Sigmoid colon (tissue), 7 donors: ENCODE data around the gene CRACR2A. TPM values are rescaled to one million over a fixed set of nuclear protein-coding genes. Genes with fewer than 3 reads are reported as not detected.

Source experiments
- DNase-seq: peaks from one replicate; pipeline ENCODE4 v3.0.0-alpha.2; 2019
- H3K27ac ChIP-seq, 4 donors: fragments of 200-600 bp; sonication (generic); one replicate each; pipeline ENCODE4 v1.5.1; 2016 to 2019; ENCODE audit warnings: mild to moderate bottlenecking in 1 of 4
- H3K27me3 ChIP-seq, 3 donors: fragments of 200-600 bp; sonication (generic); one replicate each; pipeline ENCODE4 v1.5.1; 2019; ENCODE audit warnings: mild to moderate bottlenecking in 1 of 3
- H3K36me3 ChIP-seq, 4 donors: fragments of 200-600 bp; sonication (generic); one replicate each; pipeline ENCODE4 v1.5.1; 2016 to 2019
- H3K4me1 ChIP-seq, 4 donors: fragments of 200-600 bp; sonication (generic); one replicate each; pipeline ENCODE4 v1.5.1; 2017 to 2019
- H3K4me3 ChIP-seq, 4 donors: fragments of 200-600 bp; sonication (generic); one replicate each; pipeline ENCODE4 v1.5.1; 2017 to 2019; ENCODE audit warnings: mild to moderate bottlenecking in 2 of 4, moderate library complexity in 1 of 4
- H3K9me3 ChIP-seq, 4 donors: fragments of 200-600 bp in 3 of 4; sonication (generic) in 3 of 4; one replicate each; pipeline versions ENCODE4 v1.5.1 to v1.6.1; 2013 to 2019
- CTCF ChIP-seq, 4 experiments: fragments of 450-650 bp in 3 of 4; fragments of 200-600 bp in 1 of 4; IDR thresholded peaks; one replicate each; pipeline ENCODE4 v1.5.1; 2016 to 2019; ENCODE audit warnings: antibody characterized with exemption in 4 of 4, mild to moderate bottlenecking in 3 of 4, moderate library complexity in 2 of 4
- EP300 ChIP-seq, 4 donors: sonication (generic); formaldehyde crosslinking; IDR thresholded peaks; one replicate each; pipeline ENCODE4 v1.6.1; 2017; ENCODE audit warnings: antibody characterized with exemption in 4 of 4
- POLR2A ChIP-seq, 2 donors: fragments of 450-650 bp; IDR thresholded peaks; one replicate each; pipeline ENCODE4 v1.6.1; 2016; ENCODE audit warnings: antibody characterized with exemption in 2 of 2, mild to moderate bottlenecking in 2 of 2, moderate library complexity in 2 of 2
- POLR2AphosphoS5 ChIP-seq, 4 donors: sonication (generic); formaldehyde crosslinking; IDR thresholded peaks; one replicate each; pipeline ENCODE4 v1.6.1; 2017; ENCODE audit warnings: antibody characterized with exemption in 4 of 4
- WGBS, 2 donors: extraction: QIAGEN DNeasy Blood & Tissue Kit; methylation state at CpG; one replicate each; pipeline ENCODE4 v1.1.7; 2013; 5-methylcytosine and 5-hydroxymethylcytosine counted together
- intact Hi-C: fragments of 100-400 bp; cut with DNase I; formaldehyde crosslinking; loops from one replicate; pipeline ENCODE4 v1.15.1; 2023
- polyA plus RNA-seq, 3 donors: library from polyadenylated mRNA; stranded (reverse); fragments of 200-250 nt; gene quantifications; one replicate each; pipeline ENCODE4 v1.2.3, GENCODE V29; 2013
- total RNA-seq, 4 donors: library from RNA; depleted of rRNA; stranded (reverse); fragments of >200 nt; gene quantifications; one replicate each; pipeline ENCODE4 v1.1.0, GENCODE V29; 2016
- donor health status: healthy with polysubstance abuse.
- donor health status: Bipolar disorder and iron deficiency.
- donor health status: healthy.

The CRACR2A gene
- total and polyA plus RNA-seq, 7 donors, result 1.1 to 29.6 (median 4.2) TPM

- intact Hi-C loops, result no loop called here
- TF ChIP-seq POLR2A (IDR thresholded peaks at IDR 0.05) (no peak), CTCF (IDR thresholded peaks at IDR 0.05) (no peak), POLR2AphosphoS5 (IDR thresholded peaks at IDR 0.05) (no peak), EP300 (IDR thresholded peaks at IDR 0.05) (no peak)
These were observed 26.5 kb downstream of the CRACR2A start for GRCh38 chr12:3726456-3726855.

GRCh38 chr12:3725388-3726115, 27.4 kb downstream of the CRACR2A start:
- intact Hi-C loops, result no loop called here
- no peaks in the 10 kb centered on the region for H3K27me3 ChIP-seq
- H3K4me1 ChIP-seq, result peaks cover 0 to 35% (median 21%) of the 10 kb centered on the region in 4 donors
- no peaks in the 10 kb centered on the region for H3K36me3 ChIP-seq
- peak overlapping the region in 3 of 4 donors; percentile 20 to 62 (median 25) for H3K27ac ChIP-seq
- no peaks in the 10 kb centered on the region for H3K9me3 ChIP-seq
- H3K4me3 ChIP-seq, result no peak overlapping the region
- no peak for DNase-seq
- 73 to 84% methylated on average over 6 of the region's 6 CpGs for WGBS, 2 donors
- no peak for TF ChIP-seq EP300 (IDR thresholded peaks at IDR 0.05)
- no peak for TF ChIP-seq CTCF (IDR thresholded peaks at IDR 0.05)
- no peak for TF ChIP-seq POLR2AphosphoS5 (IDR thresholded peaks at IDR 0.05)
- no peak for TF ChIP-seq POLR2A (IDR thresholded peaks at IDR 0.05)

More at GRCh38 chr12:3726456-3726855, 26.5 kb downstream of the CRACR2A start:
- peaks cover 0 to 35% (median 19%) of the 10 kb centered on the region in 4 donors for H3K4me1 ChIP-seq
- 15 to 59% methylated on average over 6 of the region's 6 CpGs for WGBS, 2 donors
- DNase-seq, result no peak
- H3K4me3 ChIP-seq, result no peak overlapping the region
- no peaks in the 10 kb centered on the region for H3K36me3 ChIP-seq
- H3K27ac ChIP-seq, result no peak overlapping the region
- no peaks in the 10 kb centered on the region for H3K27me3 ChIP-seq
- H3K9me3 ChIP-seq, result no peaks in the 10 kb centered on the region

- TF ChIP-seq CTCF (IDR thresholded peaks at IDR 0.05) (no peak), EP300 (IDR thresholded peaks at IDR 0.05) (no peak), POLR2A (IDR thresholded peaks at IDR 0.05) (no peak), POLR2AphosphoS5 (IDR thresholded peaks at IDR 0.05) (peak in 3 of 4 donors; percentile 14 to 63 (median 22))
- H3K36me3 ChIP-seq, result no peaks in the 10 kb centered on the region
- H3K4me3 ChIP-seq, result no peak overlapping the region
- WGBS, 2 donors, result 37 to 77% methylated on average over 14 of the region's 14 CpGs
- intact Hi-C loops, result no loop called here
- H3K4me1 ChIP-seq, result peaks cover 0 to 35% (median 22%) of the 10 kb centered on the region in 4 donors
- peak overlapping the region in 2 of 4 donors; percentile 57 to 62 for H3K27ac ChIP-seq
- no peaks in the 10 kb centered on the region for H3K27me3 ChIP-seq
- DNase-seq, result no peak
- H3K9me3 ChIP-seq, result no peaks in the 10 kb centered on the region
These were observed 28.7 kb downstream of the CRACR2A start for GRCh38 chr12:3723916-3724805.

GRCh38 chr12:3722368-3722767, 30.5 kb downstream of the CRACR2A start:
- 89% methylated on average over 6 of the region's 6 CpGs for WGBS, 2 donors
- Histone ChIP-seq H3K27ac (no peak overlapping the region), H3K36me3 (no peaks in the 10 kb centered on the region), H3K27me3 (no peaks in the 10 kb centered on the region), H3K9me3 (no peaks in the 10 kb centered on the region), H3K4me1 (peaks cover 0 to 35% (median 22%) of the 10 kb centered on the region in 4 donors), H3K4me3 (no peak overlapping the region)
- intact Hi-C loops, result no loop called here
- TF ChIP-seq POLR2A (IDR thresholded peaks at IDR 0.05), result no peak
- no peak for DNase-seq

GRCh38 chr12:3720772-3721171, 32.1 kb downstream of the CRACR2A start:
- Histone ChIP-seq H3K27ac (no peak overlapping the region), H3K36me3 (no peaks in the 10 kb centered on the region), H3K9me3 (no peaks in the 10 kb centered on the region), H3K4me3 (no peak overlapping the region), H3K27me3 (no peaks in the 10 kb centered on the region), H3K4me1 (peaks cover 0 to 33% (median 22%) of the 10 kb centered on the region in 4 donors)
- TF ChIP-seq POLR2A (IDR thresholded peaks at IDR 0.05) (no peak), CTCF (IDR thresholded peaks at IDR 0.05) (no peak), EP300 (IDR thresholded peaks at IDR 0.05) (no peak), POLR2AphosphoS5 (IDR thresholded peaks at IDR 0.05) (no peak)
- 85 to 87% methylated on average over 4 of the region's 4 CpGs for WGBS, 2 donors
- DNase-seq, result no peak
- intact Hi-C loops, result no loop called here
